Left lobe of liver (tissue), 2 donors: ENCODE measurements around the gene SART3. TPM values are rescaled to one million over a fixed set of nuclear protein-coding genes. Genes with fewer than 3 reads are reported as not detected.

Source experiments
- ATAC-seq: fragments of 200-7000 bp; cut with Tn5 transposase; one replicate; pipeline ENCODE4 v1.9.1; 2020; ENCODE audit warnings: mild to moderate bottlenecking, moderate library complexity
- DNase-seq: peaks from one replicate; pipeline ENCODE4 v3.0.0-alpha.2; 2020; ENCODE audit warnings: low spot score
- total RNA-seq: library from RNA; stranded (reverse); gene quantifications from one replicate; pipeline ENCODE4 v1.2.1, GENCODE V29; 2021
- donor health status: DM: no; HTN: no; CAD: no; lungs with moderate emphysema.
- donor health status: DM: no; HTN: yes; CAD: no.

The SART3 gene
- total RNA-seq, 1 donor from 2014 or later: 13.7 TPM

DNA sequence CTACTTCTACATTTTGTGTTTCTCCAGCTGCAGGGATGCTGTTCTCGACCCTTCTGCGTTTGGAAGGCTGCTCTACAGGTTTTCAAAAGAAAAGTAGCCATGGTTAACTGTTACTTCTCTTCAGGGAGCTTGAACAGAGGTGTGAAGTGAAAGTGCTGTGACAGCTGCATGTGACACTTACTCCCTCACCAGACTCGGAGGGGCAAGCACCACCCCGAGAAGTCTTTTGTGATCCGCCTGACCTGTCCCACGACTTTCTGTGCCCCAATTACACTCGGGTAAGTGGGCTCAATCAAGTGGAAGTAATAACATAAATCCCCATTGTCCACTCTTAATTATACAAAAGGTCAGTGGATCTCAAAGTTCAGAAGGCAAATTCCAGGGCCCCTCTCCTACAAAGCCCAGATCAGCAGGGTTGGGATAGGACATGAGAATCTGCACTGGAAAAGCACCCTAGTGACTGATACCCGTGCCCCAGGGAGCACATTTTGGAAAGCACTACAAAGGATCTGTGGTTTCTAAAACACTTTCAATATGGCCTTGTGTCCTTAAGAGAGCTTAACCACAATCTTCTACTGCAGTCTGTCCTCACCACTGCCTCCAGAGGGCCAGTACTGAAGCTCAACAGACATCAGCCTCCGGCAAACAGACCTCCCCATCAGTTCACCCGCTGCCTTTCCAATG is 34.3 kb downstream of the SART3 start:
- DNase-seq: no peak
- no peak for ATAC-seq

DNA sequence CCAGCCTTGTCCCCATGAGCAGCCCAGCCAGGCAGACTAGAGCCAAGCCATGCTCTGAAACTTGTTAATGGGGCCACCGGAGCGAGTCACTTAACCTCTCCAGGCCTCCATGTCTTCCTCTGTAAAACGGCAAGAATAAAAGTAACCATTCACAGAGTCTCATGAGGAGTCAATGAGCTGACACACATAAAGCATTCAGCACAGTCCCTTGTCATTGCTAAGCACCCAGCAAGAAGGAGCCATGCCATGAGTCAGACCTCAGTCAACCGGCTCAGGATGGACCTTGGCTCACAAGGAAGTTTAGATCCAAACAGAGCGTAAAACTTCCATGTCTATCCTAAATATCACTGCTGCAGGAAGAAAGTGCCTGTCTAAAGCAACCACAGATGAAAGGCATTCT is 35.3 kb downstream of the SART3 start:
- DNase-seq (no peak), ATAC-seq (no peak)

DNA sequence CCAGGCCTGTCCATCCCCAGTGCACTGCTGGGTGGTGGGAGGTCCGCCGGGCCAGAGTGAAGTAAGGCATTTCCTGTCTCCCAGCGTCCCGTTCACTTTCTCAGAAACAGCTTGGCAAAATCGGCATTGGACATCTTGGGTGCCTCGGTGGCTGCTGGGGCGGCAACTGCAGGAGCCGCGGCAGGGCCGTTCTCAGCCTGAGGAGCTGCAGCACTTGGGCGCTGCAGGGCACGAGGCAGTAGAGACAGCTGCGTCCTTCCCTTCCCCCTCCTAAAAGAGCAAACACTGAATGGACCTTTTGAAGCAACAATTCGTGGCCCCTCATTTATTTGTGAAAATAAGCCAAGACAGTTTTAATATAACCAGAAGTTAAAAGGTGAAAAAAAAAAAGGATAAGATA is 37.6 kb downstream of the SART3 start:
- no peak for ATAC-seq

GRCh38 chr12:108519558-108519957 is 41.4 kb downstream of the SART3 start:
- DNase-seq (no peak), ATAC-seq (no peak)

More for the DNA sequence above, 37.6 kb downstream of the SART3 start:
- DNase-seq: no peak

DNA sequence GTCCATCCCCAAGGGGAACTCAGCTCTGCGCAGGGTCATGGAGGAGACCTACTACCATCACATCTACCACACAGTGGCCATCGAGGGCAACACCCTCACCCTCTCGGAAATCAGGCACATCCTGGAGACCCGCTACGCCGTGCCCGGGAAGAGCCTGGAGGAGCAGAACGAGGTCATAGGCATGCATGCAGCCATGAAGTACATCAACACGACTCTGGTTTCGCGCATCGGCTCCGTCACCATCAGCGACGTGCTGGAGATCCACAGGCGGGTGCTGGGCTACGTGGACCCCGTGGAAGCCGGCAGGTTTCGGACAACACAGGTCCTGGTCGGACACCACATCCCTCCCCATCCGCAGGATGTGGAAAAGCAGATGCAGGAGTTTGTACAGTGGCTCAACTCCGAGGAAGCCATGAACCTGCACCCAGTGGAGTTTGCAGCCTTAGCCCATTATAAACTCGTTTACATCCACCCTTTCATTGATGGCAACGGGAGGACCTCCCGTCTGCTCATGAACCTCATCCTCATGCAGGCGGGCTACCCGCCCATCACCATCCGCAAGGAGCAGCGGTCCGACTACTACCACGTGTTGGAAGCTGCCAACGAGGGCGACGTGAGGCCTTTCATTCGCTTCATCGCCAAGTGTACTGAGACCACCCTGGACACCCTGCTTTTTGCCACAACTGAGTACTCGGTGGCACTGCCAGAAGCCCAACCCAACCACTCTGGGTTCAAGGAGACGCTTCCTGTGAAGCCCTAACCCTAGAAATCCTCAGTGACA is 42.1 kb downstream of the SART3 start:
- DNase-seq (no peak), ATAC-seq (no peak)

DNA sequence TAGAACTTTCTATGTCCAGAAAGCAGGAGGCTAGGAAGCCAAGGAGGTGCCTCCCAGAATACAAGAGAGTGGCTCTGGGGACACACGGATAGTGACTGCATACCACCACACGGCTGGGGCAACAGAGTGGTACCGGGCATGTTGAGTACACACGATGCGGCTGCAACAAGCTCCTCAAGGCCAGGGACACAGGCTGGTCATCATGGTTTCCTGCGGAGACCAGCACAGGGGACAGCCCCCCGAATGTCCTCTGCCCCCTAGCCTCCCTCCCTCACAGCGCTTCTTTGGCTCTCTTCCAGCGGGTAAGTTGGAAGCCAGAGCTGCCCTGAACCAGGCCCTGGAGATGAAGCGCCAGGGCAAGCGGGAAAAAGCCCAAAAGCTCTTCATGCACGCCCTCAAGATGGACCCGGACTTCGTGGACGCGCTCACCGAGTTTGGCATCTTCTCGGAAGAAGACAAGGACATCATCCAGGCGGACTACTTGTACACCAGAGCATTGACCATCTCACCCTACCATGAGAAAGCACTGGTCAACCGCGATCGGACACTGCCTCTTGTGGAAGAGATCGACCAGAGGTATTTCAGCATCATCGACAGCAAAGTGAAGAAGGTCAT is 42.8 kb downstream of the SART3 start:
- ATAC-seq (no peak), DNase-seq (no peak)

DNA sequence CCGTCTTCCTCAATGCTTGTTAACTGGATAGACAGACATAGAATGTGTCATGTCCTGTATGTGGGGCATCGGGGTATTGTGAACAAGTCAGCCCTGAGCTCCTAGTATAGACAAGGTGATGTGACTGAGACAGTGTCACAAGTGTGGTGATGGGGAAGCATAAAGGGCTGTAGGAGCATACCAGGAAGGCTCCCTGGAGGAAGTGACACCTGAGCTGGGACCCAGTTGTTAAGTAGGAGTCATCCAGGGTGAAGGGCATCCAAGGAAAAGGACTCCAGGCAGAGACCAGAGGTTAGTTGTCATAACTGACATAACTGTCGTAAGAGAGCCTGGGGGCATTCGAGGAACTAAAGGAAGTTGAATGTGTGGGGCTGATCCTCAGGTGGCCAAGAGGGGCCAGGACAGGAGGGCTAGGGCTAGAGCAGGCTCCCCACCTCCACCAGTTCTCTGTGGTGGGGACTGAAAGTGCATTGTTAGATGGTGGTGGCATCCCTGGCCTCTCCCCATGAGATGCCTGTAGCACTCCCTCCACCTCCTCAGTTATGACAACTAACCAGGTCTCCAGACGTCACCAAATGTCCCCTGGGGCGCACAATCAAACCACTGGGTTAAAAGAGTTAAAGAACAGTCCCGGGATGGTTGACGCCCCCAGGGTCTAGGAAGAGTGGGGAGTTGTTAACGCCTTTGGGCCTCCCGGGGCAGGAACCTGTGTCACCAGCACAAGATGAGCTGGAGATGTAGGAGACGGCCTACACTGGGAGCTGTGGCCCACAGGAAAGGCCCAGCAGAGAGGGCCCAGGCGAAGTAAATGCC is 43.5 kb downstream of the SART3 start:
- no peak for ATAC-seq
- DNase-seq: no peak

GRCh38 chr12:108516511-108517275 is 44.3 kb downstream of the SART3 start:
- DNase-seq: no peak
- no peak for ATAC-seq

DNA sequence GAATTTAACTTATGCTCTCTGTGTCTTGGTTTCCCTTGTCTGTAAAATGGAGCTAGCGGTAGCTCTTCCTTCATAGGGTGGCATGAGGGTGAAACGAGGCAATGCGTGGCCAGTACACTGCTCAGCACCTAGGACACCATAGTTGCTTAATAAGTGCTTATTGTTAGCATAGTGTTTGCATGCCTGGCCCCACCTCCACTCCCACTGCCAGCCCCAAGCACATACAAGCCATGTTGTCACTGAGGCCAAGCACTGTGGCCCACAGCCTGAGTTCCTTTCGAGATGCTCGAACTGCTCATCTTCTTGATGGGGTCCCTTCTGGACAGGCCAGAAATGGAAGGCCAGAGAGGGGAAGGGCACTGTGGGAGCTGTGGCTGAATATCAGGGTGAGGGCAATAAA is 45.1 kb downstream of the SART3 start:
- ATAC-seq (peak; percentile 41), DNase-seq (no peak)

DNA sequence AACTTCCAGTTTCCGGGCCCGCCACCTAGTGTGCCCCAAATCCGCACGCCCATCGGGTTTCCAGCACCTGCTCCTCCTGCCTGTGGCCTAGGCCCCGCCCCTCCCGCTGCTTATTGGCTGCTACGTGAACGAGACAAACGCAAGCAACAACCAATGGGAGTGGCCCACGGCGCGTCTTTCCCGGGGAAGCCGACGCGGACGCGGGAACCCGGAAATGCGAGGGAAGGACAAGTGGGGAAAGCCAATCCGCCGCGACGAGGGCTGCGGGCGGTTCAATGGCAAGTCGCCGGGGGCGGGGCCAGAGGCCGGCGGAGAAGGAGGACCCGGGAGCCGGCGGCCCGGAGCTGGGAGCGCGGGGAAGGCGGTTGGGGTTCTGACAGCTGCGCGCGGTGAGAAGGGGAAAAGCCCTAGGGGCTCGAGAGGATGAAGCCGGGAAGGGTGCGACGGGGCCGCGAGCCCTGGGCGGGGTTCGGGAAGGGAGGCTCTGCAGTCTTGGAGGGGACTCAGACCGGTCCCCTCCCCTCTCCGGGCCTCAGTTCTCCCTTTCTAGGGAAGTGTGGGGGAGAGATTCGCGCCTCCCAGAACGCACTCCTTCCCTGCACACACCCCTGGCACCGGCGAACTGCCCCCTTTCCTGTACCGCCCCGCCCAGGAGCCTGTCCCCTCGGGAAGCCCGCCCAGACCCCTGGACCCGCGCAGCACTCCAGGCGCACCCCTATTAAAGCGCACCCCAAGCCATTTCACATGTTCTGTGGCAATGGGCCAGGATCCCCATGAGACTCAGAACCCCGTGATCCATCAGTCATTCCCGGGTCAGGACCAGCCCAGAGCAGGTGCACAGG is 45.8 kb downstream of the SART3 start, which contains the start of gene FICD:
Gene FICD, plus strand, starts transcription at position 305 of the 842 bp plus-strand sequence. CDS start 1,696 bp downstream, outside the sequence.
- DNase-seq (peak; percentile 100), ATAC-seq (peak; percentile 95)

DNA sequence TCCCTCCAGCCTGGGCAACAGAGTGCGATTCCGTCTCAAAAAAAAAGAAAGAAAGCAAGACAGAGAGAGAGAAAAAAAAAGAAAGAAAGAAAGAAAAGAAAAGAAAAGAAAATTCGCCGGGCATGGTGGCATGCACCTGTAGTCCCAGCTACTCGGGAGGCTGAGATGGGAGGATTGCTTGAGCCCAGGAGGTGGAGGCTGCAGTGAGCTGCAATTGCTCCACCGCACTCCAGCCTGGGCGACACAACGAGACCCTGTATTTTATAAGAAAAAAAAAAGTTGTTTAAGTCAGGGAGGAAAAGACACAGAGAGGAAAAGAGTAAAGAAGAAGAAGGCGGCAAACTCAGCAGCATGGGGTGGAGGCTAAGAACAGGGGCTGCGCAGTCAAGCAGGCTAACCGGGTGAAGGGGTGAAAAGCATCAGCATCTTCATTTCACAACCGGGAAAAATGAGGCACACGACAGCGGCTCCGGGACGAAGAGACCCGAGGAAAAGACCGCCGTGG is 46.5 kb downstream of the SART3 start:
- no peak for DNase-seq
- ATAC-seq: no peak

GRCh38 chr12:108511633-108512540 is 49.1 kb downstream of the SART3 start:
- peak; percentile 25 for ATAC-seq

GRCh38 chr12:108510836-108511235 is 50.1 kb downstream of the SART3 start:
- DNase-seq: no peak
- ATAC-seq: no peak

More at GRCh38 chr12:108511633-108512540, 49.1 kb downstream of the SART3 start:
- peak; percentile 60 for DNase-seq

DNA sequence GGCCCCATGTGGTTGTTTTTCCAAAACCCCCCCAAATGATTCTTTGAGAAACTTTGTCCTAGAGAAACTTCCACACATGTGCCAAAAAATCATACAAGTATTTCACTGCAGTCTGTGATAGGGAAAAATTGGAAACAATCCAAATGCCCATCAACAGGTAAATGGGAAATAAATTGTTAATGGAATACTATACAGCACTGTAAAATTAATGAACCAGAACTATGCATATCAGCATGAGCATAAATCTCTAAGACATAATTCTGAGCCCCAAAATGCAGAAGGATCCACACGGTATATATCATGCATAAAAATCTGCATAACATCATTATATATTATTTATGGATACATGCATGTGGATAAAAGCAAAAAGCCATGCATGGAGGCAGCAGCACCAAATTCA is 51.2 kb downstream of the SART3 start:
- DNase-seq (no peak), ATAC-seq (no peak)

GRCh38 chr12:108507971-108508642 is 52.9 kb downstream of the SART3 start:
- ATAC-seq: no peak
- no peak for DNase-seq

GRCh38 chr12:108505129-108505528 is 55.8 kb downstream of the SART3 start:
- no peak for ATAC-seq
- no peak for DNase-seq

- DNase-seq (no peak), ATAC-seq (no peak)
These were observed 58.1 kb downstream of the SART3 start for GRCh38 chr12:108502922-108503321.
